ENCODE measurements around the gene FIBCD1.

GRCh38 chr9:130923611-130924447, 15.2 kb downstream of the FIBCD1 start:
- TF ChIP-seq CTCF (IDR thresholded peaks at IDR 0.05 in 2 of 3, conservative IDR thresholded peaks at IDR 0.05 in 1 of 3; ENCODE audit: insufficient read depth in 2 of 3, low read depth in 1 of 3, low read length in 3 of 3), result no peak
- TF ChIP-seq CREB1 (IDR thresholded peaks at IDR 0.05), result no peak
- no peak for TF ChIP-seq CREB1 (CRISPR knock-in tag; IDR thresholded peaks at IDR 0.05)
- no peak for TF ChIP-seq ZNF395 (CRISPR knock-in tag; IDR thresholded peaks at IDR 0.05)
- TF ChIP-seq PHTF2 (CRISPR knock-in tag; IDR thresholded peaks at IDR 0.05), result no peak

Data from K562 (cell line).